ENCODE measurements around the gene AVP. TPM values are rescaled to one million over a fixed set of nuclear protein-coding genes. Genes with fewer than 3 reads are reported as not detected.

AVP gene
- total and polyA plus RNA-seq, 2 of the 13 experiments (the other 11 are each of a cell fraction or from before 2014, with no cell fraction given): 0.12 TPM; not detected in 1

DNA sequence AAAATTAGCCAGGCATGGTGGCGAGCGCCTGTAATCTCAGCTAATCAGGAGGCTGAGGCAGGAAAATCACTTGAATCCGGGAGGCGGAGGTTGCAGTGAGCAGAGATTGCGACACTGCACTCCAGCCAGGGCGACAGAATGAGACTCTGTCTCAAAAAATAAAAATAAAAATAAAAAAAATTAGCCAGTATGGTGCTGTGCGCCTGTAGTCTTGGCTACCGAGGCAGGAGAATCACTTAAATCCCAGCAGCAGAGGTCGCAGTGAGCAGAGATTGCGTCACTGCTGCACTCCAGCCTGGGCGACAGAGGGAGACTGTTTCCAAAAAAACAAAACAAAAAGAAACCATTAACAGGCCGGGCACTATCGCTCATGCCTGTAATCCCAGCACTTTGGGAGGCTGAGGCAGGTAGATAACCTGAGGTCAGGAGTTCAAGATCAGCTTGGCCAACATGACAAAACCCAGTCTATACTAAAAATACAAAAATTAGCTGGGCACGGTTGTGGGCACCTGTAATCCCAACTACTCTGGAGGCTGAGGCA is 33.4 kb upstream of the AVP start (continued):
- TF ChIP-seq FOSL2 (CRISPR knock-in tag; IDR thresholded peaks at IDR 0.05): peak; percentile 80
- peak; percentile 58; the same call in 1 of the 2 replicates for TF ChIP-seq ZSCAN22 (CRISPR knock-in tag; IDR thresholded peaks at IDR 0.05)
- TF ChIP-seq ZBTB20 (CRISPR knock-in tag; IDR thresholded peaks at IDR 0.05; ENCODE audit: borderline replicate concordance, low read depth): peak; percentile 42; the same call in 1 of the 2 replicates
- TF ChIP-seq ZNF12 (CRISPR knock-in tag; IDR thresholded peaks at IDR 0.05): peak; percentile 72; the same call in 1 of the 2 replicates
- TF ChIP-seq PHF21A (CRISPR knock-in tag; IDR thresholded peaks at IDR 0.05): peak; percentile 71
- peak; percentile 78 for TF ChIP-seq FOXO1 (CRISPR knock-in tag; IDR thresholded peaks at IDR 0.05)

DNA sequence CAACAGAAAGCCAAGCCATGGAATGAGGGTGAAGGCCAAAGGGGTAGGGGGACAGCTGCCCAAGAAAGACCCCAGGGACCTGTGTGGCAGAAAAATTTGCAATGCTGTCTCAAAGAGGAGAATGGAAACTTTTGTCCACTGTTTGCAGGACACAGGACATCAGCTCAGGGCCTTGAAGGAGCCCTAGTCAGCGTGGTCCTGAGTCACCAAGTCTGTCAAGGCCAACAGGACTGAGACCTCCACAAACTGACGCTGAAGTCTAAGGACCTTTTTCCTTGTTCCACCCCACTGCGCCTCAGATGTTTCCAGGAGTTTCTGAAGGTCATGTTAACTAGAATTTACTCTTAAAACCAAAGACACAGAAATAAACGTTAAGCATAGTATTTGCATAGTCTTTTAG is 31.8 kb upstream of the AVP start:
- H3K4me2 ChIP-seq (ENCODE audit: low read depth, low read length): no peak overlapping the region
- DNase-seq (ENCODE audit: low spot score) (no peak), FAIRE-seq (no peak), ATAC-seq (no peak)
- H3K9me3 ChIP-seq (ENCODE audit: low read length): no peaks in the 10 kb centered on the region
- 87% methylated on average over 4 of the region's 4 CpGs for WGBS (ENCODE audit: low lambda C conversion rate)
- intact Hi-C loops (cut with micrococcal nuclease; ENCODE audit: unreplicated experiment): loop anchor here (5.0 kb wide), 1 partner anchor 39 kb away; no protein-coding TSS in a partner anchor
- ChIA-PET CTCF (ENCODE audit: low intra/inter-chr PET ratio, low total read pairs) (interaction anchor here (1.0 to 5.3 kb wide), 3 partner anchors 38 to 63 kb away, joined by 4 to 47 read pairs (median 4); no protein-coding TSS in a partner anchor), POLR2A (no interaction called here)
- H3K79me2 ChIP-seq (ENCODE audit: insufficient read depth, low read length): no peaks in the 10 kb centered on the region
- no peak for TF ChIP-seq ZSCAN29 (CRISPR knock-in tag; conservative IDR thresholded peaks at IDR 0.05)
- no peak for TF ChIP-seq RARG (CRISPR knock-in tag; IDR thresholded peaks at IDR 0.05; ENCODE audit: low read depth)
- no peak for TF ChIP-seq ZNF709 (CRISPR knock-in tag; IDR thresholded peaks at IDR 0.05)
- TF ChIP-seq, protein P1, sequence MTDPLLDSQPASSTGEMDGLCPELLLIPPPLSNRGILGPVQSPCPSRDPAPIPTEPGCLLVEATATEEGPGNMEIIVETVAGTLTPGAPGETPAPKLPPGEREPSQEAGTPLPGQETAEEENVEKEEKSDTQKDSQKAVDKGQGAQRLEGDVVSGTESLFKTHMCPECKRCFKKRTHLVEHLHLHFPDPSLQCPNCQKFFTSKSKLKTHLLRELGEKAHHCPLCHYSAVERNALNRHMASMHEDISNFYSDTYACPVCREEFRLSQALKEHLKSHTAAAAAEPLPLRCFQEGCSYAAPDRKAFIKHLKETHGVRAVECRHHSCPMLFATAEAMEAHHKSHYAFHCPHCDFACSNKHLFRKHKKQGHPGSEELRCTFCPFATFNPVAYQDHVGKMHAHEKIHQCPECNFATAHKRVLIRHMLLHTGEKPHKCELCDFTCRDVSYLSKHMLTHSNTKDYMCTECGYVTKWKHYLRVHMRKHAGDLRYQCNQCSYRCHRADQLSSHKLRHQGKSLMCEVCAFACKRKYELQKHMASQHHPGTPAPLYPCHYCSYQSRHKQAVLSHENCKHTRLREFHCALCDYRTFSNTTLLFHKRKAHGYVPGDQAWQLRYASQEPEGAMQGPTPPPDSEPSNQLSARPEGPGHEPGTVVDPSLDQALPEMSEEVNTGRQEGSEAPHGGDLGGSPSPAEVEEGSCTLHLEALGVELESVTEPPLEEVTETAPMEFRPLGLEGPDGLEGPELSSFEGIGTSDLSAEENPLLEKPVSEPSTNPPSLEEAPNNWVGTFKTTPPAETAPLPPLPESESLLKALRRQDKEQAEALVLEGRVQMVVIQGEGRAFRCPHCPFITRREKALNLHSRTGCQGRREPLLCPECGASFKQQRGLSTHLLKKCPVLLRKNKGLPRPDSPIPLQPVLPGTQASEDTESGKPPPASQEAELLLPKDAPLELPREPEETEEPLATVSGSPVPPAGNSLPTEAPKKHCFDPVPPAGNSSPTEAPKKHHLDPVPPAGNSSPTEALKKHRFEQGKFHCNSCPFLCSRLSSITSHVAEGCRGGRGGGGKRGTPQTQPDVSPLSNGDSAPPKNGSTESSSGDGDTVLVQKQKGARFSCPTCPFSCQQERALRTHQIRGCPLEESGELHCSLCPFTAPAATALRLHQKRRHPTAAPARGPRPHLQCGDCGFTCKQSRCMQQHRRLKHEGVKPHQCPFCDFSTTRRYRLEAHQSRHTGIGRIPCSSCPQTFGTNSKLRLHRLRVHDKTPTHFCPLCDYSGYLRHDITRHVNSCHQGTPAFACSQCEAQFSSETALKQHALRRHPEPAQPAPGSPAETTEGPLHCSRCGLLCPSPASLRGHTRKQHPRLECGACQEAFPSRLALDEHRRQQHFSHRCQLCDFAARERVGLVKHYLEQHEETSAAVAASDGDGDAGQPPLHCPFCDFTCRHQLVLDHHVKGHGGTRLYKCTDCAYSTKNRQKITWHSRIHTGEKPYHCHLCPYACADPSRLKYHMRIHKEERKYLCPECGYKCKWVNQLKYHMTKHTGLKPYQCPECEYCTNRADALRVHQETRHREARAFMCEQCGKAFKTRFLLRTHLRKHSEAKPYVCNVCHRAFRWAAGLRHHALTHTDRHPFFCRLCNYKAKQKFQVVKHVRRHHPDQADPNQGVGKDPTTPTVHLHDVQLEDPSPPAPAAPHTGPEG (CRISPR knock-in tag; IDR thresholded peaks at IDR 0.05): no peak
- TF ChIP-seq, protein P2, sequence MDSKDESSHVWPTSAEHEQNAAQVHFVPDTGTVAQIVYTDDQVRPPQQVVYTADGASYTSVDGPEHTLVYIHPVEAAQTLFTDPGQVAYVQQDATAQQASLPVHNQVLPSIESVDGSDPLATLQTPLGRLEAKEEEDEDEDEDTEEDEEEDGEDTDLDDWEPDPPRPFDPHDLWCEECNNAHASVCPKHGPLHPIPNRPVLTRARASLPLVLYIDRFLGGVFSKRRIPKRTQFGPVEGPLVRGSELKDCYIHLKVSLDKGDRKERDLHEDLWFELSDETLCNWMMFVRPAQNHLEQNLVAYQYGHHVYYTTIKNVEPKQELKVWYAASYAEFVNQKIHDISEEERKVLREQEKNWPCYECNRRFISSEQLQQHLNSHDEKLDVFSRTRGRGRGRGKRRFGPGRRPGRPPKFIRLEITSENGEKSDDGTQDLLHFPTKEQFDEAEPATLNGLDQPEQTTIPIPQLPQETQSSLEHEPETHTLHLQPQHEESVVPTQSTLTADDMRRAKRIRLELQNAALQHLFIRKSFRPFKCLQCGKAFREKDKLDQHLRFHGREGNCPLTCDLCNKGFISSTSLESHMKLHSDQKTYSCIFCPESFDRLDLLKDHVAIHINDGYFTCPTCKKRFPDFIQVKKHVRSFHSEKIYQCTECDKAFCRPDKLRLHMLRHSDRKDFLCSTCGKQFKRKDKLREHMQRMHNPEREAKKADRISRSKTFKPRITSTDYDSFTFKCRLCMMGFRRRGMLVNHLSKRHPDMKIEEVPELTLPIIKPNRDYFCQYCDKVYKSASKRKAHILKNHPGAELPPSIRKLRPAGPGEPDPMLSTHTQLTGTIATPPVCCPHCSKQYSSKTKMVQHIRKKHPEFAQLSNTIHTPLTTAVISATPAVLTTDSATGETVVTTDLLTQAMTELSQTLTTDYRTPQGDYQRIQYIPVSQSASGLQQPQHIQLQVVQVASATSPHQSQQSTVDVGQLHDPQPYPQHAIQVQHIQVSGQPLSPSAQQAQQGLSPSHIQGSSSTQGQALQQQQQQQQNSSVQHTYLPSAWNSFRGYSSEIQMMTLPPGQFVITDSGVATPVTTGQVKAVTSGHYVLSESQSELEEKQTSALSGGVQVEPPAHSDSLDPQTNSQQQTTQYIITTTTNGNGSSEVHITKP (CRISPR knock-in tag; IDR thresholded peaks at IDR 0.05; ENCODE audit: low read depth): no peak
- no peak for TF ChIP-seq NFE2L2 (IDR thresholded peaks at IDR 0.05; ENCODE audit: low read length)
- peaks cover 2 to 17% of the 10 kb centered on the region in 2 experiments; a peak in 4 of 5 replicates for H3K36me3 ChIP-seq (replicated peaks in 1 of 2; ENCODE audit: control insufficient read depth in 1 of 2, insufficient read depth in 2 of 2, low read length in 2 of 2)
- H2AFZ ChIP-seq (ENCODE audit: low read length): no peak overlapping the region
- in situ Hi-C loops (cut with HindIII; ENCODE audit: extremely low pct_ligation_motif_present, low pct_unique_long_range_greater_than_20kb): loop anchor here (10.0 kb wide), 1 partner anchor 62 kb away; no protein-coding TSS in a partner anchor
- no peaks in the 10 kb centered on the region for H3K27me3 ChIP-seq (ENCODE audit: control insufficient read depth in 1 of 2, insufficient read depth in 2 of 2, low read length in 2 of 2)
- no peak overlapping the region for H3K27ac ChIP-seq (ENCODE audit: extremely low read length, insufficient read depth, low read length)
- peaks cover 45% of the 10 kb centered on the region for H3K4me1 ChIP-seq (ENCODE audit: insufficient read depth, low read length)
- H4K20me1 ChIP-seq (ENCODE audit: insufficient read depth, low read length): no peaks in the 10 kb centered on the region
- BruUV-seq (replicated peaks): no TSS peak
- H3K9ac ChIP-seq (ENCODE audit: insufficient read depth, low read depth, low read length): no peak overlapping the region
- no peak overlapping the region for H3K4me3 ChIP-seq (replicated peaks in 1 of 3; ENCODE audit: insufficient read depth in 1 of 3, low read depth in 2 of 3, low read length in 3 of 3)

Measured in HepG2 (cell line).